Astrocyte (in vitro differentiated cells and primary cell): Measurements from ENCODE around the gene BCL2L14. TPM values are rescaled to one million over a fixed set of nuclear protein-coding genes. Genes with fewer than 3 reads are reported as not detected.
A peak's percentile ranks its signal among the peaks of the same experiment; 100 is the strongest.

Experiments used
- DNase-seq: peaks from one replicate; pipeline ENCODE4 v3.0.0-alpha.2; 2010; ENCODE audit warnings: low read depth
- FAIRE-seq: peaks from 2 replicates; lab custom pipeline; 2011; peaks lifted over from hg19 to GRCh38; lab: Jason Lieb, UNC
- H2AFZ ChIP-seq: 2 replicates; pipeline ENCODE4 v1.6.0; 2012; ENCODE audit warnings: low read depth, low read length, inconsistent platforms
- H3K27ac ChIP-seq: 2 replicates; pipeline ENCODE4 v1.5.1; 2011; ENCODE audit warnings: low read depth, low read length, inconsistent platforms
- H3K27me3 ChIP-seq: 2 replicates; pipeline ENCODE4 v1.6.0; 2011; ENCODE audit warnings: low read length, inconsistent platforms; ENCODE audit not compliant: insufficient read depth
- H3K36me3 ChIP-seq: 2 replicates; pipeline ENCODE4 v1.5.1; 2011; ENCODE audit warnings: low read length, inconsistent platforms; ENCODE audit not compliant: insufficient read depth
- H3K4me1 ChIP-seq: 2 replicates; pipeline ENCODE4 v1.5.1; 2011; ENCODE audit warnings: low read length, inconsistent platforms; ENCODE audit not compliant: insufficient read depth
- H3K4me2 ChIP-seq: 2 replicates; pipeline ENCODE4 v1.6.0; 2012; ENCODE audit warnings: low read length, inconsistent platforms
- H3K4me3 ChIP-seq: 2 replicates; pipeline ENCODE4 v1.5.1; 2011; ENCODE audit warnings: low read depth, mild to moderate bottlenecking, low read length, inconsistent platforms; ENCODE audit not compliant: insufficient read depth
- H3K79me2 ChIP-seq: 2 replicates; pipeline ENCODE4 v1.6.0; 2012; ENCODE audit warnings: mild to moderate bottlenecking, low read length, inconsistent platforms; ENCODE audit not compliant: insufficient read depth
- H3K9ac ChIP-seq: 2 replicates; pipeline ENCODE4 v1.6.0; 2012; ENCODE audit warnings: mild to moderate bottlenecking, low read length, inconsistent platforms
- H3K9me3 ChIP-seq: 2 replicates; pipeline ENCODE4 v1.5.1; 2012; ENCODE audit warnings: low read depth, mild to moderate bottlenecking, low read length, inconsistent platforms; ENCODE audit not compliant: insufficient read depth
- H4K20me1 ChIP-seq: 2 replicates; pipeline ENCODE4 v1.6.0; 2012; ENCODE audit warnings: low read length, inconsistent platforms; ENCODE audit not compliant: insufficient read depth
- H3K27ac Mint-ChIP-seq: one replicate; pipeline ENCODE4 v1.8.0; 2021; ENCODE audit warnings: mild to moderate bottlenecking, mixed read lengths; ENCODE audit not compliant: unreplicated experiment
- H3K27me3 Mint-ChIP-seq: one replicate; pipeline ENCODE4 v1.8.0; 2021; ENCODE audit warnings: low read depth, mixed read lengths; ENCODE audit not compliant: unreplicated experiment
- H3K36me3 Mint-ChIP-seq: one replicate; pipeline ENCODE4 v1.8.0; 2021; ENCODE audit warnings: low read depth, mixed read lengths; ENCODE audit not compliant: unreplicated experiment
- H3K4me1 Mint-ChIP-seq: one replicate; pipeline ENCODE4 v1.8.0; 2021; ENCODE audit warnings: low read depth, mixed read lengths; ENCODE audit not compliant: unreplicated experiment
- H3K4me3 Mint-ChIP-seq: one replicate; pipeline ENCODE4 v1.8.0; 2021; ENCODE audit warnings: mild to moderate bottlenecking, moderate library complexity, mixed read lengths; ENCODE audit not compliant: unreplicated experiment
- H3K9me3 Mint-ChIP-seq: one replicate; pipeline ENCODE4 v1.8.0; 2021; ENCODE audit warnings: mild to moderate bottlenecking, mixed read lengths; ENCODE audit not compliant: unreplicated experiment
- EZH2 ChIP-seq: IDR thresholded peaks from 2 replicates; pipeline ENCODE4 v1.6.1; 2012; ENCODE audit warnings: mild to moderate bottlenecking, low read length, inconsistent platforms; ENCODE audit not compliant: insufficient read depth
- total RNA-seq: library from RNA; stranded (reverse); gene quantifications from 2 replicates; pipeline ENCODE4 v1.2.1, GENCODE V29; 2021
- TF ChIP-seq, protein P1 (sequence below): IDR thresholded peaks from 2 replicates; pipeline ENCODE4 v1.5.1; 2011; ENCODE audit warnings: low read depth, mild to moderate bottlenecking, inconsistent platforms, low read length, moderate library complexity; ENCODE audit not compliant: insufficient read depth

The BCL2L14 gene
- total RNA-seq, 1 donor from 2014 or later = not detected

GRCh38 chr12:12079291-12079690 lies 8.6 kb downstream of the BCL2L14 start:
- DNase-seq = peak; percentile 64
- TF ChIP-seq EZH2 = no peak
- TF ChIP-seq, protein P1, sequence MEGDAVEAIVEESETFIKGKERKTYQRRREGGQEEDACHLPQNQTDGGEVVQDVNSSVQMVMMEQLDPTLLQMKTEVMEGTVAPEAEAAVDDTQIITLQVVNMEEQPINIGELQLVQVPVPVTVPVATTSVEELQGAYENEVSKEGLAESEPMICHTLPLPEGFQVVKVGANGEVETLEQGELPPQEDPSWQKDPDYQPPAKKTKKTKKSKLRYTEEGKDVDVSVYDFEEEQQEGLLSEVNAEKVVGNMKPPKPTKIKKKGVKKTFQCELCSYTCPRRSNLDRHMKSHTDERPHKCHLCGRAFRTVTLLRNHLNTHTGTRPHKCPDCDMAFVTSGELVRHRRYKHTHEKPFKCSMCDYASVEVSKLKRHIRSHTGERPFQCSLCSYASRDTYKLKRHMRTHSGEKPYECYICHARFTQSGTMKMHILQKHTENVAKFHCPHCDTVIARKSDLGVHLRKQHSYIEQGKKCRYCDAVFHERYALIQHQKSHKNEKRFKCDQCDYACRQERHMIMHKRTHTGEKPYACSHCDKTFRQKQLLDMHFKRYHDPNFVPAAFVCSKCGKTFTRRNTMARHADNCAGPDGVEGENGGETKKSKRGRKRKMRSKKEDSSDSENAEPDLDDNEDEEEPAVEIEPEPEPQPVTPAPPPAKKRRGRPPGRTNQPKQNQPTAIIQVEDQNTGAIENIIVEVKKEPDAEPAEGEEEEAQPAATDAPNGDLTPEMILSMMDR = no peak
- Histone ChIP-seq H3K27ac (no peak overlapping the region), H3K4me1 (peaks cover 5% of the 10 kb centered on the region), H3K4me3 (no peak overlapping the region), H3K79me2 (no peaks in the 10 kb centered on the region), H3K9ac (no peak overlapping the region), H3K27me3 (peaks cover 2% of the 10 kb centered on the region), H3K36me3 (no peaks in the 10 kb centered on the region), H3K4me2 (no peak overlapping the region), H4K20me1 (no peaks in the 10 kb centered on the region), H2AFZ (no peak overlapping the region), H3K9me3 (no peaks in the 10 kb centered on the region)
- no peak for FAIRE-seq
- Mint-ChIP-seq H3K27ac (peak overlapping the region; percentile 89), H3K4me3 (no peak overlapping the region), H3K27me3 (peaks cover 3% of the 10 kb centered on the region), H3K9me3 (peaks cover 1% of the 10 kb centered on the region), H3K4me1 (peaks cover 6% of the 10 kb centered on the region), H3K36me3 (no peaks in the 10 kb centered on the region)

DNA sequence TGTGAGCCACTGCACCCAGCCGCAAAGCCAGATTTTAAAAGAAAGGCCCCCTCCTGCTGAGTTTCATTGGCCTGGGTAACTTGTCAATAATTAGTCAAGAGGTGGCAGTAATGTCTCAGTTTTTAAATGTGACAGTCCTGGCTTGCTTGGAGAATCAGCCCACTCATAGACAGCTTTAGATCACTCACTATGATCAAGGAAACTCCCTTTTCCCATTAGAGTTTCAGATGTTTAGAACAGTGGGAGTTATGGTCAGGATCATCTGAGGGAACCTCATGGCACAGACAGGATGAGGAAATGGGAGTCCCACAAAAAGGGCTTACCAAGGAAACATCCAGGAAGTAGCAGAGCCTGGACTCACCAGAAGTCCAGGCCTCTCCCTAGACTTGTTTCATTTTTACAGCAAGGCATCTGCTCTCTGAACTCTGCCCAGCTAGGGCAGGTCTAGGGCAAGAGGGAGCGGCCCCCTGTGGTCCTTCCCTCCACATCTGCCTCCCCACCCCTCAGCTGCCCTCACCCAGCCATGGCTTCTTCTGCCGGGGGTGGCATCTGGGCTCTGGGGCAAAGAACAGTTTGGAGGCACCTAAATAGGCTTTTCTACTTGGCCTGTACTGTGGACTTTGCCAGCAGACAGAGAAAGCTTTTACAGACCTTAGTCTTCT lies 11.2 kb downstream of the BCL2L14 start:
- Mint-ChIP-seq H3K4me1 (peaks cover 9% of the 10 kb centered on the region), H3K9me3 (peaks cover 1% of the 10 kb centered on the region), H3K36me3 (no peaks in the 10 kb centered on the region), H3K27me3 (no peaks in the 10 kb centered on the region), H3K4me3 (no peak overlapping the region), H3K27ac (no peak overlapping the region)
- no peak overlapping the region for H3K9ac ChIP-seq
- H3K36me3 ChIP-seq = no peaks in the 10 kb centered on the region
- no peak overlapping the region for H3K4me3 ChIP-seq
- no peaks in the 10 kb centered on the region for H3K79me2 ChIP-seq
- FAIRE-seq (peak; percentile 91), DNase-seq (no peak)
- H3K27me3 ChIP-seq = no peaks in the 10 kb centered on the region
- H2AFZ ChIP-seq = no peak overlapping the region
- no peaks in the 10 kb centered on the region for H3K9me3 ChIP-seq
- peaks cover 5% of the 10 kb centered on the region for H3K4me1 ChIP-seq
- H3K27ac ChIP-seq = no peak overlapping the region
- H3K4me2 ChIP-seq = no peak overlapping the region
- no peaks in the 10 kb centered on the region for H4K20me1 ChIP-seq
- TF ChIP-seq, protein P1 = peak; percentile 18
- no peak for TF ChIP-seq EZH2

DNA sequence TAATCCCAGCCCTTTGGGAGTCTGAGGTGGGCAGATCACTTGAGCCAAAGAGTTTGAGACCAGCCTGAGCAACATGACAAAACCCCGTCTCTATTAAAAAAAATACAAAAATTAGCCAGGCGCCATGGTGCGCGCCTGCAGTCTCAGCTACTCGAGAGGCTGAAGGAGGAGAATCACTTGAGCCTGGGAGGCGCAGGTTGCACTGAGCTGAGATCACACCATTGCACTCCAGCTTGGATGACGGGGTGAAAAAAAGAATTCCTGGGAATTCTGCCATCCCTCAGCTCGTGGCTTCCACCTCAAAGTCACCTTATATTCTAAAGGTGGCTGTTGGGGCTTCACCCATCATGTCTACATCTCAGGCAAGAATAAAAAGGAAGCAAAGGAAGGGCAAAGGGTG lies 12.9 kb downstream of the BCL2L14 start:
- Histone ChIP-seq H3K79me2 (no peaks in the 10 kb centered on the region), H3K4me2 (no peak overlapping the region), H3K27ac (no peak overlapping the region), H3K27me3 (peaks cover 2% of the 10 kb centered on the region), H3K36me3 (no peaks in the 10 kb centered on the region), H3K4me3 (no peak overlapping the region), H3K9me3 (no peaks in the 10 kb centered on the region), H2AFZ (no peak overlapping the region), H3K4me1 (peaks cover 5% of the 10 kb centered on the region), H4K20me1 (no peaks in the 10 kb centered on the region), H3K9ac (no peak overlapping the region)
- Mint-ChIP-seq H3K27me3 (no peaks in the 10 kb centered on the region), H3K9me3 (peaks cover 1% of the 10 kb centered on the region), H3K36me3 (peaks cover 2% of the 10 kb centered on the region), H3K27ac (no peak overlapping the region), H3K4me1 (peaks cover 15% of the 10 kb centered on the region), H3K4me3 (no peak overlapping the region)
- no peak for FAIRE-seq
- no peak for TF ChIP-seq EZH2
- TF ChIP-seq, protein P1 = no peak
- DNase-seq = peak; percentile 33
